Ishikawa (cell line): ENCODE measurements around the gene CCSER2.

Source experiments
- CEBPB ChIP-seq: IDR thresholded peaks from 2 replicates; pipeline ENCODE4 v1.6.1; 2012
- CREB1 ChIP-seq: IDR thresholded peaks from 2 replicates; pipeline ENCODE4 v1.6.1; 2012; ENCODE audit warnings: low read depth
- EGR1 ChIP-seq: IDR thresholded peaks from 2 replicates; pipeline ENCODE4 v1.6.1; 2012
- EP300 ChIP-seq: IDR thresholded peaks from 2 replicates; pipeline ENCODE4 v1.6.1; 2012; ENCODE audit warnings: borderline replicate concordance
- FOXM1 ChIP-seq: IDR thresholded peaks from 2 replicates; pipeline ENCODE4 v1.6.1; 2012; ENCODE audit warnings: low read depth, borderline replicate concordance
- NFIC ChIP-seq: IDR thresholded peaks from 2 replicates; pipeline ENCODE4 v1.6.1; 2012
- RAD21 ChIP-seq: IDR thresholded peaks from 2 replicates; pipeline ENCODE4 v1.6.1; 2012; ENCODE audit warnings: low read depth
- REST ChIP-seq: IDR thresholded peaks from 2 replicates; pipeline ENCODE4 v1.6.1; 2012; ENCODE audit warnings: low read depth, mild to moderate bottlenecking
- TAF1 ChIP-seq: IDR thresholded peaks from 2 replicates; pipeline ENCODE4 v1.6.1; 2012; ENCODE audit warnings: low read depth, mild to moderate bottlenecking
- TCF12 ChIP-seq: IDR thresholded peaks from 2 replicates; pipeline ENCODE4 v1.6.1; 2012; ENCODE audit warnings: low read depth
- TEAD4 ChIP-seq: IDR thresholded peaks from 2 replicates; pipeline ENCODE4 v1.6.1; 2012
- USF1 ChIP-seq: IDR thresholded peaks from 2 replicates; pipeline ENCODE4 v1.6.1; 2012
- YY1 ChIP-seq: IDR thresholded peaks from 2 replicates; pipeline ENCODE4 v1.6.1; 2012; ENCODE audit warnings: low read depth
- ZBTB7A ChIP-seq: IDR thresholded peaks from 2 replicates; pipeline ENCODE4 v1.6.1; 2012; ENCODE audit warnings: low read depth
- TF ChIP-seq, protein P1 (sequence below): IDR thresholded peaks from 2 replicates; pipeline ENCODE4 v1.6.1; 2012

CCSER2 gene

GRCh38 chr10:84292502-84292901 lies 35.9 kb upstream of the CCSER2 start:
- TF ChIP-seq CEBPB (no peak), ZBTB7A (no peak), CREB1 (no peak), REST (no peak), EP300 (no peak), TAF1 (no peak), YY1 (no peak), NFIC (no peak), USF1 (no peak), RAD21 (no peak), FOXM1 (no peak), EGR1 (no peak), TEAD4 (no peak), TCF12 (no peak)
- TF ChIP-seq, protein P1, sequence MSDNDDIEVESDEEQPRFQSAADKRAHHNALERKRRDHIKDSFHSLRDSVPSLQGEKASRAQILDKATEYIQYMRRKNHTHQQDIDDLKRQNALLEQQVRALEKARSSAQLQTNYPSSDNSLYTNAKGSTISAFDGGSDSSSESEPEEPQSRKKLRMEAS: no peak

DNA sequence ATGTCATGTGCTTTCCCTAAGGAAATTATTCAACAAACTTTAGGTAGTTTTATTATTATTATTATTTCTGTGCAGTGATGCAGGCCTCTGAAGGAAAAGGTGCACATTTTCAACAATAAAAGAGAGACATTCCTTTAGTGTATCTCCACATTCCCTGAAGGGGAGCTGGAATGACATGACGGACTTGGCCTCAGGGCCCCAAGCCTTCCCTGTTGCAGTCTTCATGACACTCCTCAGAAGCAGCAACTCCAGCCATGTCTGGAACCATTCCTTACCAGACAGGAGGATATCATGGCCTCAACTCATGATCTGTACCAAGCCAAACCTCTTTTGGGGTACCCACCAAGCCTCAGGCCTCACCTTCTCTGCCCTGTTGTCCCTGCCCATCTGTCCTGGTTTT lies 35.2 kb upstream of the CCSER2 start:
- TF ChIP-seq FOXM1: no peak
- TF ChIP-seq EP300: no peak
- TF ChIP-seq EGR1: no peak
- no peak for TF ChIP-seq ZBTB7A
- TF ChIP-seq, protein P1: no peak
- TF ChIP-seq TCF12: no peak
- no peak for TF ChIP-seq RAD21
- no peak for TF ChIP-seq REST
- TF ChIP-seq NFIC: no peak
- TF ChIP-seq USF1: no peak
- TF ChIP-seq YY1: no peak

GRCh38 chr10:84293574-84294016 lies 34.8 kb upstream of the CCSER2 start:
- TF ChIP-seq RAD21 (no peak), CEBPB (no peak), EGR1 (no peak), NFIC (no peak)

GRCh38 chr10:84294766-84295447 lies 33.5 kb upstream of the CCSER2 start:
- no peak for TF ChIP-seq REST
- no peak for TF ChIP-seq CREB1
- TF ChIP-seq FOXM1: no peak
- TF ChIP-seq YY1: no peak
- TF ChIP-seq RAD21: no peak
- TF ChIP-seq TAF1: no peak
- TF ChIP-seq TCF12: no peak
- TF ChIP-seq TEAD4: no peak
- no peak for TF ChIP-seq EGR1
